Endodermal cell (in vitro differentiated cells): ENCODE results near the gene HIRA. TPM values are rescaled to one million over a fixed set of nuclear protein-coding genes. Genes with fewer than 3 reads are reported as not detected.

Experiments used
- DNase-seq: peaks from one replicate; pipeline ENCODE4 v3.0.0-alpha.2; 2017
- H3K27ac ChIP-seq: 2 replicates; pipeline ENCODE4 v1.5.1; 2013; ENCODE audit warnings: mild to moderate bottlenecking, low read depth, low read length, moderate library complexity
- H3K27me3 ChIP-seq: 2 replicates; pipeline ENCODE4 v1.6.1; 2013; ENCODE audit warnings: mild to moderate bottlenecking, low read length, moderate library complexity; ENCODE audit not compliant: insufficient read depth, control insufficient read depth, poor library complexity, severe bottlenecking
- H3K36me3 ChIP-seq: 2 replicates; pipeline ENCODE4 v1.7.0; 2013; ENCODE audit warnings: mild to moderate bottlenecking, low read length, moderate library complexity; ENCODE audit not compliant: control insufficient read depth, insufficient read depth
- H3K4me1 ChIP-seq: one replicate; pipeline ENCODE4 v1.7.0; 2013; ENCODE audit warnings: low read length; ENCODE audit not compliant: control insufficient read depth, insufficient read depth
- H3K4me3 ChIP-seq: 2 replicates; pipeline ENCODE4 v1.5.1; 2013; ENCODE audit warnings: mild to moderate bottlenecking, low read length, moderate library complexity
- H3K9ac ChIP-seq: 2 replicates; pipeline ENCODE4 v1.6.1; 2013; ENCODE audit warnings: mild to moderate bottlenecking, low read length, moderate library complexity; ENCODE audit not compliant: poor library complexity, severe bottlenecking; ENCODE audit errors: extremely low read depth
- H3K9me3 ChIP-seq: 2 replicates; pipeline ENCODE4 v1.6.1; 2013; ENCODE audit warnings: mild to moderate bottlenecking, low read length, moderate library complexity; ENCODE audit not compliant: control insufficient read depth
- H3K27ac Mint-ChIP-seq: 2 replicates; pipeline ENCODE4 v1.8.0; 2020; ENCODE audit warnings: mixed read lengths
- H3K27me3 Mint-ChIP-seq: 2 replicates; pipeline ENCODE4 v1.8.0; 2021; ENCODE audit warnings: mild to moderate bottlenecking, mixed read lengths; ENCODE audit not compliant: insufficient read depth
- H3K36me3 Mint-ChIP-seq: 2 replicates; pipeline ENCODE4 v1.8.0; 2020; ENCODE audit warnings: low read depth, mixed read lengths
- H3K4me1 Mint-ChIP-seq: 2 replicates; pipeline ENCODE4 v1.8.0; 2020; ENCODE audit warnings: mixed read lengths
- H3K4me3 Mint-ChIP-seq: 2 replicates; pipeline ENCODE4 v1.8.0; 2020; ENCODE audit warnings: mild to moderate bottlenecking, moderate library complexity, mixed read lengths
- H3K9me3 Mint-ChIP-seq: 2 replicates; pipeline ENCODE4 v1.8.0; 2020; ENCODE audit warnings: mild to moderate bottlenecking, mixed read lengths
- WGBS, 2 experiments: methylation state at CpG; one replicate each; pipeline versions ENCODE4 v1.1.5 to v1.1.7; 2013; ENCODE audit warnings: missing lambda C conversion rate in 2 of 2, mixed read lengths in 1 of 2; ENCODE audit not compliant: insufficient coverage in 1 of 2, insufficient read length in 1 of 2; 5-methylcytosine and 5-hydroxymethylcytosine counted together
- total RNA-seq, 2 donors: library from RNA; stranded (reverse); fragmentation: NEBNext Ultra II Directional in 1 of 2; extraction: Animal tissue kit (Norgen Biotek cat#: 25700) in 1 of 2; gene quantifications; 2 replicates in 1 of 2; 3 replicates in 1 of 2; pipeline ENCODE4 v1.2.1, GENCODE V29; 2021
- TF ChIP-seq, protein P1 (sequence below): fragments of 200-600 bp; sonication (generic); conservative IDR thresholded peaks from 2 replicates; pipeline ENCODE4 v1.5.0; 2021; ENCODE audit warnings: antibody characterized with exemption, mild to moderate bottlenecking

Gene HIRA
- total RNA-seq, 2 donors from 2014 or later: 44.8 to 46.6 TPM

DNA sequence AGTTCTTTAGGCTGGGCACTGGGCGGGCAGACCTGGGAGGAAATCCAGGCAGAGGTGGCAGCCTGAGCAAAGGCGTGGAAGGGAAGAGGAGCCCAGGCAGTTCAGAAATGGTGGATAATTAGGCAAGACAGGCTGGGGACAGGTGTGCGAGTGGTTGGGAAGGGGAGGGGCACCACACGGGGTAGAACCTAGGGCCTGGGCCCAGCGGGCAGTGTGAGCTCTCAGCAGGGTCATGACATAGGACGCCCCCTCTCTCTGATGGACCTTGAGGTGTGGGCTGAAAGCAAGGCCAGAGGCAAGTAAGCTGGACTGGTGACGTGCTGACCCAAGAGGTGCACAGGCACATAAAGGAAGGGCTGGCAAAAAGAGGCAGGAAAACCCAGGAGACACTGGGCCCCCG, 40.7 kb upstream of the HIRA start:
- Histone ChIP-seq H3K9ac (no peak overlapping the region), H3K9me3 (no peaks in the 10 kb centered on the region), H3K4me1 (no peaks in the 10 kb centered on the region), H3K27ac (no peak overlapping the region), H3K4me3 (no peak overlapping the region), H3K36me3 (peaks cover 81% of the 10 kb centered on the region), H3K27me3 (no peaks in the 10 kb centered on the region)
- DNase-seq: no peak
- H3K27ac Mint-ChIP-seq: no peak overlapping the region
- H3K4me1 Mint-ChIP-seq: no peaks in the 10 kb centered on the region
- TF ChIP-seq, protein P1, sequence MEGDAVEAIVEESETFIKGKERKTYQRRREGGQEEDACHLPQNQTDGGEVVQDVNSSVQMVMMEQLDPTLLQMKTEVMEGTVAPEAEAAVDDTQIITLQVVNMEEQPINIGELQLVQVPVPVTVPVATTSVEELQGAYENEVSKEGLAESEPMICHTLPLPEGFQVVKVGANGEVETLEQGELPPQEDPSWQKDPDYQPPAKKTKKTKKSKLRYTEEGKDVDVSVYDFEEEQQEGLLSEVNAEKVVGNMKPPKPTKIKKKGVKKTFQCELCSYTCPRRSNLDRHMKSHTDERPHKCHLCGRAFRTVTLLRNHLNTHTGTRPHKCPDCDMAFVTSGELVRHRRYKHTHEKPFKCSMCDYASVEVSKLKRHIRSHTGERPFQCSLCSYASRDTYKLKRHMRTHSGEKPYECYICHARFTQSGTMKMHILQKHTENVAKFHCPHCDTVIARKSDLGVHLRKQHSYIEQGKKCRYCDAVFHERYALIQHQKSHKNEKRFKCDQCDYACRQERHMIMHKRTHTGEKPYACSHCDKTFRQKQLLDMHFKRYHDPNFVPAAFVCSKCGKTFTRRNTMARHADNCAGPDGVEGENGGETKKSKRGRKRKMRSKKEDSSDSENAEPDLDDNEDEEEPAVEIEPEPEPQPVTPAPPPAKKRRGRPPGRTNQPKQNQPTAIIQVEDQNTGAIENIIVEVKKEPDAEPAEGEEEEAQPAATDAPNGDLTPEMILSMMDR: no peak
- no peaks in the 10 kb centered on the region for H3K9me3 Mint-ChIP-seq
- peaks cover 61% of the 10 kb centered on the region for H3K36me3 Mint-ChIP-seq
- 90 to 98% methylated on average over 5 to 8 of the region's 8 CpGs for WGBS, 2 experiments
- H3K27me3 Mint-ChIP-seq: no peaks in the 10 kb centered on the region
- no peak overlapping the region for H3K4me3 Mint-ChIP-seq

GRCh38 chr22:19471572-19471971, 40.0 kb upstream of the HIRA start:
- Mint-ChIP-seq H3K27ac (no peak overlapping the region), H3K36me3 (peaks cover 62% of the 10 kb centered on the region), H3K4me3 (no peak overlapping the region), H3K4me1 (no peaks in the 10 kb centered on the region), H3K9me3 (no peaks in the 10 kb centered on the region), H3K27me3 (no peaks in the 10 kb centered on the region)
- H3K4me3 ChIP-seq: no peak overlapping the region
- 83 to 94% methylated on average over 4 to 11 of the region's 11 CpGs for WGBS, 2 experiments
- no peaks in the 10 kb centered on the region for H3K27me3 ChIP-seq
- no peaks in the 10 kb centered on the region for H3K9me3 ChIP-seq
- no peak overlapping the region for H3K27ac ChIP-seq
- H3K36me3 ChIP-seq: peaks cover 87% of the 10 kb centered on the region
- TF ChIP-seq, protein P1: no peak
- H3K9ac ChIP-seq: no peak overlapping the region
- DNase-seq: no peak
- no peaks in the 10 kb centered on the region for H3K4me1 ChIP-seq

DNA sequence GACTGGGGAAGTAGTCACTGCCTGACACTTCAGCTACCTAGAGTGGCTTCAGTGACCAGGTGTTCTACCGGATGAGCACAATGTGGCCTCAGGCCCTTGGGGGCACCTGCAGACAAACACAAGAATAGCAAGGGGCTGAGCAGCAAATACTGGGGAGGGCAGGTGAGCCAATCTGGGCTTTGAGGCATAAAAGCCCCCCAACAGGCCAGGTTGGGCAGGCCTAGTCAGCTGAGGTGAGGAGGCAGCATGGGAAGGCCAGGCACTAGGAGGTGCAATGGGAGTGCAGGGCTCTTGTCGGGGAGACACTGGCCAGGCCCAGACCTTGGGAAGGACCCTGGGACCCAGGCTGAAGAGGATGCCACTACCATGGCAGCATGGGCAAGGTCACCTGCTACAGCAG, 38.5 kb upstream of the HIRA start:
- no peaks in the 10 kb centered on the region for H3K9me3 ChIP-seq
- no peak overlapping the region for H3K27ac ChIP-seq
- TF ChIP-seq, protein P1: no peak
- Mint-ChIP-seq H3K27me3 (no peaks in the 10 kb centered on the region), H3K9me3 (no peaks in the 10 kb centered on the region), H3K27ac (no peak overlapping the region), H3K36me3 (peaks cover 71% of the 10 kb centered on the region), H3K4me3 (no peak overlapping the region), H3K4me1 (no peaks in the 10 kb centered on the region)
- WGBS, 2 experiments: 96 to 100% methylated on average over 1 to 2 of the region's 2 CpGs
- H3K4me1 ChIP-seq: no peaks in the 10 kb centered on the region
- no peak for DNase-seq
- H3K4me3 ChIP-seq: no peak overlapping the region
- H3K9ac ChIP-seq: no peak overlapping the region
- H3K36me3 ChIP-seq: peaks cover 92% of the 10 kb centered on the region
- H3K27me3 ChIP-seq: no peaks in the 10 kb centered on the region
